Caco-2 (cell line): ENCODE results near the gene PRKCI. TPM values are rescaled to one million over a fixed set of nuclear protein-coding genes. Genes with fewer than 3 reads are reported as not detected.

Experiments
- BruUV-seq: library from RNA; stranded (reverse); fragments of 400-500 nt; replicated peaks from 2 replicates; lab custom pipeline; 2021; lab: Mats Ljungman, UMichigan
- CTCF ChIA-PET: fragments of 300-600 bp; sonication (Branson Sonifier 250); formaldehyde crosslinking; loops from one replicate; lab custom pipeline; 2022; ENCODE audit warnings: antibody characterized with exemption; lab: Charles Lee
- POLR2A ChIA-PET: fragments of 300-600 bp; sonication (Branson Sonifier 250); formaldehyde crosslinking; loops from one replicate; lab custom pipeline; 2022; ENCODE audit warnings: antibody characterized with exemption; lab: Charles Lee
- DNase-seq, 2 experiments: peaks; one replicate each; pipeline versions ENCODE4 v3.0.0 to v3.0.0-alpha.2; 2020 to 2022
- H3K27me3 ChIP-seq: replicated peaks from 2 replicates; pipeline ENCODE4 v1.6.0; 2011; ENCODE audit warnings: low read length; ENCODE audit not compliant: control insufficient read depth, insufficient read depth
- H3K36me3 ChIP-seq: 2 replicates; pipeline ENCODE4 v1.5.1; 2011; ENCODE audit warnings: low read length; ENCODE audit not compliant: control insufficient read depth, insufficient read depth
- H3K4me1 ChIP-seq: fragments of 250-450 bp; sonication (Bioruptor Pico); 2 replicates; pipeline ENCODE4 v1.5.1; 2020; ENCODE audit warnings: mild to moderate bottlenecking
- H3K4me3 ChIP-seq: 2 replicates; pipeline ENCODE4 v1.5.1; 2011; ENCODE audit warnings: low read depth, mild to moderate bottlenecking, control low read depth, low read length
- H3K9me3 ChIP-seq: fragments of 250-450 bp; sonication (Bioruptor Pico); 2 replicates; pipeline ENCODE4 v1.5.1; 2020; ENCODE audit warnings: mild to moderate bottlenecking, moderate library complexity
- H3K27ac Mint-ChIP-seq: one replicate; pipeline ENCODE4 v1.8.0; 2022; ENCODE audit warnings: mixed read lengths; ENCODE audit not compliant: unreplicated experiment
- H3K27me3 Mint-ChIP-seq: one replicate; pipeline ENCODE4 v1.8.0; 2022; ENCODE audit warnings: mixed read lengths; ENCODE audit not compliant: insufficient read depth, unreplicated experiment
- H3K36me3 Mint-ChIP-seq: one replicate; pipeline ENCODE4 v1.8.0; 2022; ENCODE audit warnings: mild to moderate bottlenecking, mixed read lengths; ENCODE audit not compliant: insufficient read depth, unreplicated experiment
- H3K4me1 Mint-ChIP-seq: one replicate; pipeline ENCODE4 v1.8.0; 2022; ENCODE audit warnings: low read depth, mixed read lengths; ENCODE audit not compliant: unreplicated experiment
- H3K4me3 Mint-ChIP-seq: one replicate; pipeline ENCODE4 v1.8.0; 2022; ENCODE audit warnings: mild to moderate bottlenecking, moderate library complexity, mixed read lengths; ENCODE audit not compliant: unreplicated experiment
- H3K9me3 Mint-ChIP-seq: one replicate; pipeline ENCODE4 v1.8.0; 2022; ENCODE audit warnings: mixed read lengths; ENCODE audit not compliant: unreplicated experiment
- intact Hi-C: fragments of 100-400 bp; cut with micrococcal nuclease; formaldehyde crosslinking; loops from one replicate; pipeline ENCODE4 v1.10.0; 2022; ENCODE audit not compliant: unreplicated experiment
- total RNA-seq: library from RNA; stranded (reverse); gene quantifications from 2 replicates; pipeline ENCODE4 v1.2.3, GENCODE V29; 2022
- TF ChIP-seq, protein P1 (sequence below), 2 experiments: fragments of 200-600 bp in 1 of 2; IDR thresholded peaks; 1 replicate in 1 of 2; 2 replicates in 1 of 2; pipeline versions ENCODE4 v1.5.1 to v1.8.0; 2011 to 2022; ENCODE audit warnings: antibody characterized with exemption in 1 of 2, control low read depth in 1 of 2, inconsistent platforms in 1 of 2, low read depth in 1 of 2, low read length in 1 of 2, mild to moderate bottlenecking in 1 of 2, moderate library complexity in 1 of 2; ENCODE audit not compliant: insufficient read depth in 1 of 2, severe bottlenecking in 1 of 2, unreplicated experiment in 1 of 2

PRKCI gene
- total RNA-seq, 1 experiment from 2014 or later: 45.8 TPM

DNA sequence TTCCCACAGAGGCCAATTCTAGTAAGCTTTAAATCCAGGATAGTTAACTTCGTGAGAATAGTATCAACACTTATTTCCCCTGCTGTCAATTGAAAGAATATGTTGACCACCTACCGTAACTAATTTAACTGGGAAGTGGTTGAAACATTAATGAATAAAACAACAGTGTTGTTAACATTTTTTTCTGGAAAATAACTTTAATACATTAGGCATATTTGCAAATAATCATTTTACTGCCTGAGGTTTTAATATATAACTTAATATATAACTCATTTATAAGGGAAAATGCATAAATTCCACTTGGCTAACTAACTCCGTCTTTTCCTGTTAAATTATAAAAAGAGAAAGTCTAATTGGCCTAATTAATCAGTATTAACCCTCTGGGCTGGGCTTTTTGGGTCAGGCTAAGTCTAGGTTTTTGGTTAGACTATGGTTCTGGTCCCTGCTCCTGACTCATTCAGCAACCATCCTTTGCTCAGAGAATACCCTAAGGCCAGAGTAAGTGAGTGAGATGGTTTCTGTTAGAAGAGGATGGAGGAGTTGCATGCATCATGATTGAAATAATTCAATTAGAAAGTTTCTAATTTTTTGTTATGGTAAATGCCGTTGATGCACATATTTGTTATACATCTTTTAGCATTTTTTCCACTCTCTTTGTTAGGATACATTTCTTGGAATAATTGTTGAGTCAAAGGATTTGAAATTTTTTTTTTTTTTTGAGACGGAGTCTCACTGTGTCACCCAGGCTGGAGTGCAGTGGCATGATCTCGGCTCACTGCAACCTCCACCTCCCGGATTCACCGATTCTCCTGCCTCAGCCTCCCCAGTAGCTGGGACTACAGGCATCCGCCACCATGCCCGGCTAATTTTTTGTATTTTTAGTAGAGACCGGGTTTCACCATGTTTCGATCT is 124.5 kb downstream of the PRKCI start:
- DNase-seq: no peak
- CTCF ChIA-PET: no interaction called here
- Mint-ChIP-seq H3K4me3 (no peak overlapping the region), H3K36me3 (no peaks in the 10 kb centered on the region), H3K27ac (no peak overlapping the region), H3K4me1 (peaks cover 9% of the 10 kb centered on the region), H3K27me3 (no peaks in the 10 kb centered on the region), H3K9me3 (no peaks in the 10 kb centered on the region)
- peaks cover 18% of the 10 kb centered on the region for H3K4me1 ChIP-seq
- no peaks in the 10 kb centered on the region for H3K27me3 ChIP-seq
- H3K9me3 ChIP-seq: no peaks in the 10 kb centered on the region
- no peak overlapping the region for H3K4me3 ChIP-seq
- POLR2A ChIA-PET: no interaction called here
- no peaks in the 10 kb centered on the region for H3K36me3 ChIP-seq
- intact Hi-C loops: no loop called here
- BruUV-seq: no TSS peak
- TF ChIP-seq, protein P1, sequence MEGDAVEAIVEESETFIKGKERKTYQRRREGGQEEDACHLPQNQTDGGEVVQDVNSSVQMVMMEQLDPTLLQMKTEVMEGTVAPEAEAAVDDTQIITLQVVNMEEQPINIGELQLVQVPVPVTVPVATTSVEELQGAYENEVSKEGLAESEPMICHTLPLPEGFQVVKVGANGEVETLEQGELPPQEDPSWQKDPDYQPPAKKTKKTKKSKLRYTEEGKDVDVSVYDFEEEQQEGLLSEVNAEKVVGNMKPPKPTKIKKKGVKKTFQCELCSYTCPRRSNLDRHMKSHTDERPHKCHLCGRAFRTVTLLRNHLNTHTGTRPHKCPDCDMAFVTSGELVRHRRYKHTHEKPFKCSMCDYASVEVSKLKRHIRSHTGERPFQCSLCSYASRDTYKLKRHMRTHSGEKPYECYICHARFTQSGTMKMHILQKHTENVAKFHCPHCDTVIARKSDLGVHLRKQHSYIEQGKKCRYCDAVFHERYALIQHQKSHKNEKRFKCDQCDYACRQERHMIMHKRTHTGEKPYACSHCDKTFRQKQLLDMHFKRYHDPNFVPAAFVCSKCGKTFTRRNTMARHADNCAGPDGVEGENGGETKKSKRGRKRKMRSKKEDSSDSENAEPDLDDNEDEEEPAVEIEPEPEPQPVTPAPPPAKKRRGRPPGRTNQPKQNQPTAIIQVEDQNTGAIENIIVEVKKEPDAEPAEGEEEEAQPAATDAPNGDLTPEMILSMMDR (IDR thresholded peaks at IDR 0.05; ENCODE audit: insufficient read depth in 1 of 2, low read depth in 1 of 2, low read length in 1 of 2, severe bottlenecking in 1 of 2, unreplicated experiment in 1 of 2): no peak

DNA sequence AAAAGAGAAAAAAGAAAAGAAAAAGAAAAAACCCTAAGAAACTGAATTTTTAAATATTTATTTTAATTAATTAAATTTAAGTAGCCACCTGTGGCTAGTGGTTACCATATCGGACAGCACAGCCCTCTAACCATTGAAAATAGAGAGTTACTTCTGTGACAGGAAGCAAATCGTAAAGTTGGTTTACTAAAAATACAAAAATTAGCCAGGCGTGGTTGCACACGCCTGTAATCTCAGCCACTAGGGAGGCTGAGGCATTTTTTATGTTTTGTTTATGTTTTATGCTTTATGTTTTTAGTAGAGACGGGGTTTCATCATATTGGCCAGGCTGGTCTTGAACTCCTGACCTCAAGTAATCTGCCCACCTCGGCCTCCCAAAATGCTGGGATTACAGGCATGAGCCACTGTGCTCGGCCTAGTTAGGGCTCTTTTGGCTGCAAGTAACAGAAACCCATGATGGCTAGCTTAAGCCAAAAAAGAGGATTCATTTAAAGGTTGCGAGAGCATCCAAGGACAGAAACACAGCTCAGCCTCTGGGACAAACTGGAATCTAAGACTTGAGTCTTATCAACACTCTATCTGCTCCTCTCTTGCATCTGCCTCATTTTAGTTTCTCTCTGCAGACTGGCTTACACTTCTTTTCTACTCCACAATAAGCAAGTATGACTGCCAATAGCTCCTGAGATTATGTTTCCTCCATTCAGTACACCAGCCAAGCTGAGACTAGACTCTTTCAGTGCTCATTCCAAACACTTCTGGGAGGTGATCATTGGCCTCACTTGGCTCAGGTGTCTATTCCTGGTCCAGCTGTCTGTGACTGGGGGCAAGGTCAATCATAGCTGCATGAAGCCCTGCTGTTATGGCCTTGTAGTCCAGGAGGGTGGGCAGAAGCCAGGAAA is 128.5 kb downstream of the PRKCI start:
- POLR2A ChIA-PET: no interaction called here
- Histone ChIP-seq H3K4me1 (peaks cover 5% of the 10 kb centered on the region), H3K36me3 (no peaks in the 10 kb centered on the region), H3K9me3 (no peaks in the 10 kb centered on the region), H3K27me3 (no peaks in the 10 kb centered on the region), H3K4me3 (no peak overlapping the region)
- no peak for DNase-seq
- intact Hi-C loops: no loop called here
- peaks cover 14% of the 10 kb centered on the region for H3K4me1 Mint-ChIP-seq
- no peaks in the 10 kb centered on the region for H3K27me3 Mint-ChIP-seq
- H3K9me3 Mint-ChIP-seq: no peaks in the 10 kb centered on the region
- H3K4me3 Mint-ChIP-seq: no peak overlapping the region
- TF ChIP-seq, protein P1 (IDR thresholded peaks at IDR 0.05; ENCODE audit: insufficient read depth in 1 of 2, low read depth in 1 of 2, low read length in 1 of 2, severe bottlenecking in 1 of 2, unreplicated experiment in 1 of 2): no peak
- H3K36me3 Mint-ChIP-seq: no peaks in the 10 kb centered on the region
- no peak overlapping the region for H3K27ac Mint-ChIP-seq
- no TSS peak for BruUV-seq
- CTCF ChIA-PET: interaction anchor here (0.6 to 0.7 kb wide), 2 partner anchors 25 to 102 kb away, joined by 3 to 4 read pairs; no protein-coding TSS in a partner anchor

DNA sequence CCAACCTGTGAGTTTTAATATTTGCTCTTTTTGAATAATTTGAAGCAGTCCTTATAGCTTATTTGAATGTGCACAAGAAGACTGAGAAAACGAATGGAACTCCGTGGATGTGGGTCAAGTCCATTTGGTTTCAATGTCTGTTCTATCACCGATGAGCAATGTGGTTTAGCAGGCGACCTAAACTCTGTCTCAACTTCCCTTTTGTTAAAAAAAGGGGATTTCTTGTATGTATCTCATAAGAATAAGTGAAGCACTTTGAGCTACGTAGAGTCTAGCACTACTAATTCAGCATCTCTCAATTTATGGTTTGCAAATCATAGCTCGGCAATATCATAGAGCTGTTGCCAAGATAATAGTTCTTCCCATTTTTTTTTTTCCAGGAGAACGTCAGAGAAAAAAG is 130.7 kb downstream of the PRKCI start:
- POLR2A ChIA-PET: no interaction called here
- H3K9me3 ChIP-seq: no peaks in the 10 kb centered on the region
- H3K4me1 Mint-ChIP-seq: peaks cover 19% of the 10 kb centered on the region
- H3K27me3 ChIP-seq: no peaks in the 10 kb centered on the region
- H3K9me3 Mint-ChIP-seq: no peaks in the 10 kb centered on the region
- H3K27ac Mint-ChIP-seq: no peak overlapping the region
- peaks cover 7% of the 10 kb centered on the region for H3K36me3 Mint-ChIP-seq
- CTCF ChIA-PET: no interaction called here
- H3K36me3 ChIP-seq: no peaks in the 10 kb centered on the region
- no peak overlapping the region for H3K4me3 Mint-ChIP-seq
- H3K4me3 ChIP-seq: no peak overlapping the region
- no peak for DNase-seq
- intact Hi-C loops: no loop called here
- TF ChIP-seq, protein P1 (IDR thresholded peaks at IDR 0.05; ENCODE audit: insufficient read depth in 1 of 2, low read depth in 1 of 2, low read length in 1 of 2, severe bottlenecking in 1 of 2, unreplicated experiment in 1 of 2): no peak
- no peaks in the 10 kb centered on the region for H3K27me3 Mint-ChIP-seq
- H3K4me1 ChIP-seq: peaks cover 5% of the 10 kb centered on the region
- BruUV-seq: no TSS peak
